Measurements from ENCODE around the gene ST13. TPM values are rescaled to one million over a fixed set of nuclear protein-coding genes. Genes with fewer than 3 reads are reported as not detected.
A peak's percentile ranks its signal among the peaks of the same experiment; 100 is the strongest.
"Not testable (repeated sequence)": the region's sequence is repeated elsewhere in the genome, so short reads cannot be mapped to it uniquely, and the experiment has no call there.

The ST13 gene
- total RNA-seq, 6 experiments from 2014 or later: 70.3 to 262 (median 143) TPM

- intact Hi-C loops (cut with DNase I): no loop called here
- TF ChIP-seq POLR2A (IDR thresholded peaks at IDR 0.05) (no peak), CTCF (IDR thresholded peaks at IDR 0.05) (no peak)
- Histone ChIP-seq H3K27ac (no peak overlapping the region), H3K36me3 (peaks cover 0 to 19% (median 0%) of the 10 kb centered on the region in 4 donors), H3K4me1 (peaks cover 0 to 6% (median 3%) of the 10 kb centered on the region in 4 donors), H3K27me3 (no peaks in the 10 kb centered on the region), H3K4me3 (no peak overlapping the region), H3K9me3 (no peaks in the 10 kb centered on the region)
- DNase-seq (no peak), ATAC-seq (no peak)
- WGBS (ENCODE audit: insufficient coverage, low coverage, low lambda C conversion rate, missing lambda C conversion rate): 94% methylated on average over 3 of the region's 3 CpGs
Measured at GRCh38 chr22:40875111-40875510, 18.7 kb upstream of the ST13 start.

- TF ChIP-seq POLR2A (IDR thresholded peaks at IDR 0.05): no peak
- whole genome bisulfite sequencing (ENCODE audit: insufficient coverage, low coverage, low lambda C conversion rate, missing lambda C conversion rate): 89% methylated on average over 3 of the region's 3 CpGs
- Histone ChIP-seq H3K4me3 (no peak overlapping the region), H3K9me3 (no peaks in the 10 kb centered on the region), H3K27ac (no peak overlapping the region), H3K36me3 (peaks cover 0 to 26% (median 0%) of the 10 kb centered on the region in 4 donors), H3K4me1 (peaks cover 0 to 6% (median 3%) of the 10 kb centered on the region in 4 donors), H3K27me3 (no peaks in the 10 kb centered on the region)
- intact Hi-C loops (cut with DNase I): no loop called here
- no peak for ATAC-seq
- no peak for DNase-seq
Measured at GRCh38 chr22:40874016-40874415, 17.6 kb upstream of the ST13 start.

- ATAC-seq (peak; percentile 73 to 90 (median 81)), DNase-seq (peak in 1 of 3 donors; percentile 51)
- H3K4me3 ChIP-seq; intact Hi-C loops (cut with DNase I); H3K9me3 ChIP-seq; H3K27me3 ChIP-seq: not testable (repeated sequence)
- Histone ChIP-seq H3K4me1 (peaks cover 0 to 25% (median 4%) of the 10 kb centered on the region in 4 donors), H3K27ac (peak overlapping the region in 1 of 3 donors; percentile 45), H3K36me3 (peaks cover 0 to 26% (median 0%) of the 10 kb centered on the region in 4 donors)
- 37% methylated on average over 6 of the region's 6 CpGs for WGBS (ENCODE audit: insufficient coverage, low coverage, low lambda C conversion rate, missing lambda C conversion rate)
Measured at GRCh38 chr22:40868379-40868778, 11.9 kb upstream of the ST13 start.

GRCh38 chr22:40867109-40867508, 10.7 kb upstream of the ST13 start:
- Histone ChIP-seq H3K9me3 (no peaks in the 10 kb centered on the region), H3K27ac (peak overlapping the region in 1 of 3 donors; percentile 35), H3K4me3 (no peak overlapping the region), H3K4me1 (peaks cover 0 to 25% (median 4%) of the 10 kb centered on the region in 4 donors), H3K36me3 (peaks cover 0 to 22% (median 0%) of the 10 kb centered on the region in 4 donors), H3K27me3 (no peaks in the 10 kb centered on the region)
- peak in 3 of 4 donors; percentile 23 to 31 (median 25) for ATAC-seq
- WGBS (ENCODE audit: insufficient coverage, low coverage, low lambda C conversion rate, missing lambda C conversion rate): 38% methylated on average over 2 of the region's 2 CpGs
- no peak for DNase-seq
- intact Hi-C loops (cut with DNase I): no loop called here
- no peak for TF ChIP-seq CTCF (IDR thresholded peaks at IDR 0.05)
- TF ChIP-seq POLR2A (IDR thresholded peaks at IDR 0.05): no peak

- no peak for DNase-seq
- WGBS (ENCODE audit: insufficient coverage, low coverage, low lambda C conversion rate, missing lambda C conversion rate): 70% methylated on average over 2 of the region's 2 CpGs
- H3K36me3 ChIP-seq: no peaks in the 10 kb centered on the region
Measured at GRCh38 chr22:40862537-40862936, 6.1 kb upstream of the ST13 start.

More at GRCh38 chr22:40862537-40862936, 6.1 kb upstream of the ST13 start:
- H3K27me3 ChIP-seq: no peaks in the 10 kb centered on the region
- H3K4me3 ChIP-seq: no peak overlapping the region
- H3K9me3 ChIP-seq: no peaks in the 10 kb centered on the region
- intact Hi-C loops (cut with DNase I): no loop called here
- ATAC-seq: no peak
- no peak overlapping the region for H3K27ac ChIP-seq
- TF ChIP-seq POLR2A (IDR thresholded peaks at IDR 0.05): no peak
- no peak for TF ChIP-seq CTCF (IDR thresholded peaks at IDR 0.05)
- H3K4me1 ChIP-seq: peaks cover 0 to 29% (median 9%) of the 10 kb centered on the region in 4 donors
